Subcutaneous adipose tissue (tissue), 4 donors: ENCODE results near the gene TAOK1. TPM values are rescaled to one million over a fixed set of nuclear protein-coding genes. Genes with fewer than 3 reads are reported as not detected.

ENCODE experiments used
- CTCF ChIP-seq: fragments of 450-650 bp; IDR thresholded peaks from one replicate; pipeline ENCODE4 v1.5.1; 2016; ENCODE audit warnings: low read depth, mild to moderate bottlenecking, control low read depth, antibody characterized with exemption, moderate library complexity
- total RNA-seq, 4 donors: library from RNA; depleted of rRNA; stranded (reverse); fragments of >200 nt; gene quantifications; one replicate each; pipeline ENCODE4 v1.1.0, GENCODE V29; 2016

Gene TAOK1
- total RNA-seq, 4 donors from 2014 or later = 64.8 to 106 (median 79.1) TPM

- TF ChIP-seq CTCF = no peak
These were observed 124.6 kb downstream of the TAOK1 start for GRCh38 chr17:29514792-29515191.

GRCh38 chr17:29518359-29518758 is 128.2 kb downstream of the TAOK1 start:
- no peak for TF ChIP-seq CTCF

- no peak for TF ChIP-seq CTCF
These were observed 134.5 kb downstream of the TAOK1 start for GRCh38 chr17:29524692-29525091.

DNA sequence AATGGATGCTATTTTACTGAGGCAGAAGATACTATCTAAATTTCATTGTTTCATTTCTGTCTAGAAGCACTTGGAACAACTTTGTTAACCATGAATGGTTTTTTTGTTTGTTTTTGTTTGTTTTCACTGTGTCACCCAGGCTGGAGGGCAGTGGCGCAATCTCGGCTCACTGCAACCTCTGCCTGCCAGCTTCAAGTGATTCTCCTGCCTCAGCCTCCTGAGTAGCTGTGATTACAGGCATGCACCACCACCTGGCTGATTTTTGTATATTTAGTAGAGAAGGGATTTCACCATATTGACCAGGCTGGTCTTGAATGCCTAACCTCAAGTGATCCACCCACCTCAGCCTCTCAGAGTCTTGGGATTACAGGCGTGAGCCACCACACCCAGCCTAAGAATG is 136.2 kb downstream of the TAOK1 start:
- TF ChIP-seq CTCF = no peak

DNA sequence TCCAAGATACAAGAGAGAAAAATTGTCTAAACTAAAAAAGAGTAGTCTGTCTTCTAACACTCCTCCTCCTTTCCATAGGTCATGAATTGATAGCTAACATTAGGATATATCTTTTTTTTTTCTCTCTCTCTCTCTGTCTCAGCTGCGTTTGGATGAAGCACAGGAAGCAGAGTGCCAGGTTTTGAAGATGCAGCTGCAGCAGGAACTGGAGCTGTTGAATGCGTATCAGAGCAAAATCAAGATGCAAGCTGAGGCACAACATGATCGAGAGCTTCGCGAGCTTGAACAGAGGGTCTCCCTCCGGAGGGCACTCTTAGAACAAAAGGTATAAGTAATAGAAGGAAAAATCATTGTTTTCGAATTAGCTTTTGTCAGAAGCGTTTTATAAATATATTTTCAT is 143.8 kb downstream of the TAOK1 start:
- no peak for TF ChIP-seq CTCF

GRCh38 chr17:29544066-29544465 is 153.9 kb downstream of the TAOK1 start:
- no peak for TF ChIP-seq CTCF

- TF ChIP-seq CTCF = no peak
These were observed 155.9 kb downstream of the TAOK1 start for GRCh38 chr17:29546085-29546484.
